ENCODE measurements around the gene LRRFIP2.

LRRFIP2 gene, protein sequence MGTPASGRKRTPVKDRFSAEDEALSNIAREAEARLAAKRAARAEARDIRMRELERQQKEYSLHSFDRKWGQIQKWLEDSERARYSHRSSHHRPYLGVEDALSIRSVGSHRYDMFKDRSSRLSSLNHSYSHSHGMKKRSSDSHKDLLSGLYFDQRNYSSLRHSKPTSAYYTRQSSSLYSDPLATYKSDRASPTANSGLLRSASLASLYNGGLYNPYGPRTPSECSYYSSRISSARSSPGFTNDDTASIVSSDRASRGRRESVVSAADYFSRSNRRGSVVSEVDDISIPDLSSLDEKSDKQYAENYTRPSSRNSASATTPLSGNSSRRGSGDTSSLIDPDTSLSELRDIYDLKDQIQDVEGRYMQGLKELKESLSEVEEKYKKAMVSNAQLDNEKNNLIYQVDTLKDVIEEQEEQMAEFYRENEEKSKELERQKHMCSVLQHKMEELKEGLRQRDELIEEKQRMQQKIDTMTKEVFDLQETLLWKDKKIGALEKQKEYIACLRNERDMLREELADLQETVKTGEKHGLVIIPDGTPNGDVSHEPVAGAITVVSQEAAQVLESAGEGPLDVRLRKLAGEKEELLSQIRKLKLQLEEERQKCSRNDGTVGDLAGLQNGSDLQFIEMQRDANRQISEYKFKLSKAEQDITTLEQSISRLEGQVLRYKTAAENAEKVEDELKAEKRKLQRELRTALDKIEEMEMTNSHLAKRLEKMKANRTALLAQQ

GRCh38 chr3:37174532-37175126, at the start of gene LRRFIP2:
LRRFIP2 (minus strand) TSS chr3:37174582; CDS start chr3:37148983, 25,599 bp downstream.
- CTCF ChIA-PET = no interaction called here
- Histone ChIP-seq H3K4me3 (ENCODE audit: low read depth, low read length) (peak within 1 kb of the TSS; percentile 88), H3K27ac (ENCODE audit: extremely low read depth, low read depth, low read length) (peak within 1 kb of the TSS; percentile 86; the same call in 1 of the 2 replicates), H3K9me3 (ENCODE audit: control insufficient read depth, insufficient read depth, low read depth, low read length) (no peaks in the 10 kb centered on the region), H3K36me3 (ENCODE audit: control insufficient read depth in 2 of 2, insufficient read depth in 1 of 2, low read length in 2 of 2) (peaks cover 0 to 21% of the 10 kb centered on the region in 2 experiments; a peak in 1 of 3 replicates), H3K4me1 (ENCODE audit: control insufficient read depth, insufficient read depth, low read length) (no peaks in the 10 kb centered on the region)
- TF ChIP-seq PRDM6 (tag by site-specific recombination; IDR thresholded peaks at IDR 0.05) = peak; percentile 32; the same call in 1 of the 2 replicates
- TF ChIP-seq PRDM1 (tag by site-specific recombination; IDR thresholded peaks at IDR 0.05) = no peak
- TF ChIP-seq ZNF26 (tag by site-specific recombination; IDR thresholded peaks at IDR 0.05) = no peak
- 0 out of 2 replicates have a peak, but pooled peaks have one; percentile 36 for TF ChIP-seq ZBTB44 (tag by site-specific recombination; IDR thresholded peaks at IDR 0.05)
- POLR2A ChIA-PET = interaction anchor here (0.7 to 1.0 kb wide), 2 partner anchors 137 to 181 kb away, joined by 3 read pairs; partner anchors contain the start of gene MLH1

- Histone ChIP-seq H3K4me3 (ENCODE audit: low read depth, low read length) (no peak overlapping the region), H3K4me1 (ENCODE audit: control insufficient read depth, insufficient read depth, low read length) (no peaks in the 10 kb centered on the region), H3K27ac (ENCODE audit: extremely low read depth, low read depth, low read length) (no peak overlapping the region), H3K9me3 (ENCODE audit: control insufficient read depth, insufficient read depth, low read depth, low read length) (no peaks in the 10 kb centered on the region), H3K36me3 (ENCODE audit: control insufficient read depth in 2 of 2, insufficient read depth in 1 of 2, low read length in 2 of 2) (no peaks in the 10 kb centered on the region)
- POLR2A ChIA-PET = no interaction called here
- CTCF ChIA-PET = interaction anchor here (0.6 to 0.9 kb wide), 2 partner anchors 10 to 158 kb away, joined by 3 to 4 read pairs; no protein-coding TSS in a partner anchor
- TF ChIP-seq HOXC10 (CRISPR knock-in tag; IDR thresholded peaks at IDR 0.05) (no peak), ZNF670 (tag by site-specific recombination; IDR thresholded peaks at IDR 0.05; ENCODE audit: low read depth) (no peak), ZNF114 (tag by site-specific recombination; IDR thresholded peaks at IDR 0.05) (no peak), ZNF692 (tag by site-specific recombination; IDR thresholded peaks at IDR 0.05) (no peak), ZNF24 (tag by site-specific recombination; IDR thresholded peaks at IDR 0.05) (no peak)
- TF ChIP-seq, protein P1, sequence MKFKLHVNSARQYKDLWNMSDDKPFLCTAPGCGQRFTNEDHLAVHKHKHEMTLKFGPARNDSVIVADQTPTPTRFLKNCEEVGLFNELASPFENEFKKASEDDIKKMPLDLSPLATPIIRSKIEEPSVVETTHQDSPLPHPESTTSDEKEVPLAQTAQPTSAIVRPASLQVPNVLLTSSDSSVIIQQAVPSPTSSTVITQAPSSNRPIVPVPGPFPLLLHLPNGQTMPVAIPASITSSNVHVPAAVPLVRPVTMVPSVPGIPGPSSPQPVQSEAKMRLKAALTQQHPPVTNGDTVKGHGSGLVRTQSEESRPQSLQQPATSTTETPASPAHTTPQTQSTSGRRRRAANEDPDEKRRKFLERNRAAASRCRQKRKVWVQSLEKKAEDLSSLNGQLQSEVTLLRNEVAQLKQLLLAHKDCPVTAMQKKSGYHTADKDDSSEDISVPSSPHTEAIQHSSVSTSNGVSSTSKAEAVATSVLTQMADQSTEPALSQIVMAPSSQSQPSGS (tag by site-specific recombination; IDR thresholded peaks at IDR 0.05; ENCODE audit: low read depth) = no peak
These were observed 49.2 kb upstream of the LRRFIP2 start for GRCh38 chr3:37223576-37223975.

Measured in HEK293 (cell line).